HG02642 (cell line): ENCODE measurements around the gene GABRG1.

Experiments
- ATAC-seq: cut with Tn5 transposase; IDR thresholded peaks from one replicate; pipeline ENCODE4 v1.9.1; 2021; ENCODE audit warnings: mild to moderate bottlenecking; ENCODE audit not compliant: unreplicated experiment, poor library complexity

The GABRG1 gene

GRCh38 chr4:46123913-46124755, at the start of gene GABRG1:
Gene GABRG1 (minus strand): TSS chr4:46124054. CDS start chr4:46123913, 141 bp downstream.
- ATAC-seq: no peak

DNA sequence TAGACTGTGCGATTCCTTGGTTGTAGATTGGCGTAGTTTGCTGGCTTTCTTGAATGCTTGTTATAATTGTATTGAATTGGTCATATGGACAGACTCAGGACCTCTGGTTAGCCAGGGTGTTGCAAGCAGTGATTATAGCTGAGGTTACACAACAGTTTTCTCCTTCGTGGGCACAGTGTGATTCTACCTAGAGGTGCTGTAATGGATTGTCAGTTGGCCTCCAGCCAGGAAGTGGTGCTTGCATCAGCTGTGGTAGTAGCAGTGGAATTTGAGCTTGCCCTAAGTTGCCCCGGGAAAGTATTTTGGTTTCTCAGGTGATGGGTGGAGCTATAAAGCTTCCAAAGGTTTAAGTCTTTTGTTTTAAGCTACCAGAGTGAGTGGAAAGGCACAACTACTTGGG, 23.1 kb upstream of the GABRG1 start:
- ATAC-seq: no peak

DNA sequence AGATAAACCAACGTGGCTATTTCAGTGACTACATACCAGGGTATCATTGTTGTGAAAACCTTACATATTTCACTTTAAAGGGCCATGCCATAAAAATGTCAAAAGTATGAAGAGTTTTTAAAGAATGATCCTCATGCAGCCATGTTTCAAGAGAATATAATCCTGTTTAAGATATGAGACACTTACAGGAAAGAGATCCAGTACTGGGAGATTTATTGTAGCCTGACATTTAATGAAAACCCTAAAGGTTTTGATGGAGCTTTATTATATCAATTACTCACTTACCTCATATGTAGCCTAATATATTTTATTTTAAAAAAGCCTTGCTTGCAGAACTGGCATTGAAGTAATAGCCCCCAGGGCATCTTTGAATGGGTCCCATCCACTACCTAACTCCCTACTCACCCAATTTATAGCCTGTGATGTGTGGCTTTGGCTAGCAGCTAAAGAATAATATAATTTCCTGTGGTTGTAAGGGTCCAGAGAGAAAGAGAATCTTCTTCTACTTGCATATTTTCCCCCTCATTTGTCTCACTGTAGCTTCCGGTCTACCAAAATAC, 7.7 kb upstream of the GABRG1 start:
- ATAC-seq: no peak

DNA sequence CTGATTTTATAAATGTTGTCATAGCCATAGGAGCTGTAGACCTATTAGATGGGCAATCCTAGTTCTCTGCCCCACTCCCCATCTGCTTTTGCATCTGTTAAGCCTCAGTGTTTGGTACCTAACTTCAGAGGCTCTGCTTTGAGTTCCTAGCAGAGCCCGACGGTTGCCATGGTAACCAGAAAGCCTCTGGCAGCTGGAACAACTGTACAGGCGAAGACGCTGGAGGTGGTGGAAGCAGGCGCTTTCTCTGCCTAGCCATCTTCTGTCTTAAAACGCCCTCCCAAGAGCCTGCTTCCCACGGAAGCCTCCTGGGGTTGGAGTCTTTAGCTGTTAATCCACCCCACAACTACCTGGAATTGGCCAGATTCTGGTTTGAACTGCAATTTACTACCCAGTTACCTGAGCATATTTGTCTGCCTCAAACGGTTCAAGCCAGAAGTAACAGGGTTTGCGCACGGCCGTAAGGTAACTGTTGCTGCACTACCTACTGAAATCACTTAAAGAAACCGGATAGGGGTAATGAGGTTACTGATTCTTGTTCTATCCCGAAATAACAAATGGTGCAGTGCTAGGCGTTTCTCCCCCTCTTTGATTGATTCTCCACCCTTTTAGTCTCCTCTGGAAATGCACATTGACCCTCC, 1.0 kb upstream of the GABRG1 start:
- no peak for ATAC-seq

GRCh38 chr4:46081674-46082073, 42.2 kb downstream of the GABRG1 start:
- no peak for ATAC-seq

DNA sequence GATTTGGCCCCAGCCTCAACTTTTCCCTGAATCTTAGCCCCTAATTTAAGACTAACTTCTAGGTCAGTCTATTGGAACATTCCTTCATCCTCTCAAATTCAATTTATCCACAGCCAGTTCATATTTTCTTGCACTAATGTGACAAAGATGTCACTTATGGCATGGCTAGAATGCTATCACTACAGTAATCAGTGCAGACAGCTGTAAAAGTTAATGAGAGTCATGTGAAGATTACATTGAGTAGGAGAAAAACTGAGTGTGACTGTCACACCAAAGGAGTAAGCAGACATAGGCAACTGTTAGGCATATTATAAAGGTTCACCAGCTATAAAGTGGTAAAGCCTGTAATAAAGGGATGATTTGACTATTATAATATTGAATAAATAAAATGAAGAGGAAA, 42.6 kb downstream of the GABRG1 start:
- no peak for ATAC-seq

- ATAC-seq: no peak
Measured at GRCh38 chr4:46073778-46074177, 50.1 kb downstream of the GABRG1 start.

GRCh38 chr4:46051392-46051791, 72.5 kb downstream of the GABRG1 start:
- ATAC-seq: no peak

DNA sequence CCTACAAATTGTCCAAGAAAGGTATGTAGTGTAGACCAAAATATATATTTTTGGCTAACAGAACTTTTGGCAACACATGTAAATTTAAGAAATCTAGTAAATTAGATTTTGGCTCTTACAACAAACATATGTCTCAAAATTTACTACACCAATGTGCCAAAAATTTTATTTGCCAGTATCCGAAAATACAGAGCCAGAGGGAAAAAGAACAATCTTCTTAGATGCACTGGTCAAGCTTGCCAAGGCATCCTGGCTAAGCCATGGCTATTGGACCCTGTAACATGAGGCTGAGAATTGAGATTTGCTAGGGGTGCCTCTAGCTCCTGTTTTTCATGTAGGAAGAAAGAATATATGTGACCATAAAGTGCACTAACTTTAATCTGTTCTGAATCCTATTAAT, 91.8 kb downstream of the GABRG1 start:
- ATAC-seq: no peak

DNA sequence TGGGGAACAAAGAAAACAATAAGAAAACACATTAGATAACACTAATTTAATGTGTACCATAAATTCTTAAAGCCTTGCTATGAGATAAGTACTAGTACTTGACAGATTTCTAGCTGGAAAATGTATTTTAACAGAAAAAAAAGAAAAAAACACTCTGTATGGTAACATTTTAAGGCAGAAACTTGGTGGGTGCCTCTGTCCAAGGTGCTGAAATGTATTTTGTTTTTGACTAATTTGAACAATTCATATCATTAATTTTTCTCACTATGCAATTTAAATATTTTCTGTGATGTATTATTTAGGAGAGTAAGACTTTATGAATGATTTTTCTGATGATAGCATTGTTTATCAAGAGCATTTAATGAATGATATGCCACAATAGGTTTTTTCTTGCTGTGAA, 107.5 kb downstream of the GABRG1 start:
- no peak for ATAC-seq

- ATAC-seq: no peak
Measured at GRCh38 chr4:45992728-45993127, 131.1 kb downstream of the GABRG1 start.

DNA sequence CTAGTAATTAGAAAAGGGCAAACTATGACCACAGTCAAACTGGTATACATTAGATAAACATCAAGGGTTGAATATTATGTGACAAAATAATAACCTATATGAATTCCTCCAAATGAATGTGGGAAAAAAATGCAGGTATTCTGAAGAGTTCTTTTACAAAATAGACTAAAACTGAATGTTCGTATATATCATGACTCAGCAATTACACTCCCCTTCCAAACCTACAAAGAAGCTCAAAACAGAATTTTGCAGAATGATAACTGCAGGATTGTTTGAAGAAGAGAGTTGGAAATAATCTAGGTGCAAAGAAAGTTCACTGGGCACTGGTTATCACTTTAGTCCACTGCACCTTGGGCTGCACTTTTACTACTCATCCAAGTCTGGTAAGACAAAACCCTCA, 134.1 kb downstream of the GABRG1 start:
- ATAC-seq: no peak

DNA sequence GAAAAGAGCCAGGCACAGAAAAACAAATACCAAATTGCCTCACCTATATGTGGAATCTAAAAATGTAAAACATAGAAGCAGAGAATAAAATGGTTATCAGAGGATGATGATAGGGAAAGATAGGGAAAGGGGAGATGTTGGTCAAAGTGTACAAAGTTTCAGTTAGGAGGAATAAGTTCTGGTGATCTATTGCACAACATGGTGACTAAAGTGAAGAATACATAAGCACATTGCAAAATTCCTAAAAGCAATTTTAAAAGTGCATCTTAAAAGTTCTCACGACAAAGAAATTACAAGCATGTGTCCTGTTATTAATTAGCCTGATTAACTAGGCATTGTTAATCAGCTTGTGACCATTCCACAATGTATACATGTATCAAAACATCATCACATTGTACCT, 136.0 kb downstream of the GABRG1 start:
- ATAC-seq: no peak
